ENCODE data around the gene CD164L2. TPM values are rescaled to one million over a fixed set of nuclear protein-coding genes. Genes with fewer than 3 reads are reported as not detected.
A peak's percentile ranks its signal among the peaks of the same experiment; 100 is the strongest.
"Not testable (repeated sequence)": the region's sequence is repeated elsewhere in the genome, so short reads cannot be mapped to it uniquely, and the experiment has no call there.

The CD164L2 gene
- total RNA-seq, 2 donors from 2014 or later: 1.6 to 1.8 TPM

DNA sequence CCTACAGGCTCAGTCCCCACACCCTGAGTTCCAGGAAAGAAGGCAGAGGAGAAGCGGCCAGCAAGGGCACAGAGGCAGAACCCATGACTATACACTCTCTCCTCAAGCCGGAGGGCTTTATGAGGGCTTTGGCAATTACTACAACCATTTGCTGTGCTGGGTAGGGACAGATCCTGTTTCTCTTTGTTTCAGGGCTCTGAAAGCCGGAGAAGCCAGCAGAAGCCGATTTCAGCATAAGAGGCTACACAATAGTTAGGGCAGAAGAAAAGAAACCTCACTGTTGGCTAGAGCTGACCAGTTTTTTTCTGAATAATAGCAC lies 23.2 kb upstream of the CD164L2 start:
- TF ChIP-seq CTCF (conservative IDR thresholded peaks at IDR 0.05): no peak
- peak overlapping the region; percentile 93 for H3K27ac Mint-ChIP-seq
- H3K4me1 ChIP-seq (ENCODE audit: control insufficient read depth, insufficient read depth, low read length): peaks cover 12% of the 10 kb centered on the region
- H3K36me3 Mint-ChIP-seq (ENCODE audit: low read depth): peaks cover 36% of the 10 kb centered on the region
- no peak for DNase-seq
- H3K4me1 Mint-ChIP-seq: peaks cover 37% of the 10 kb centered on the region
- H3K27me3 ChIP-seq (ENCODE audit: control insufficient read depth, insufficient read depth, low read length, poor library complexity, severe bottlenecking): no peaks in the 10 kb centered on the region
- H3K9ac ChIP-seq (ENCODE audit: extremely low read depth, low read length, poor library complexity, severe bottlenecking): no peak overlapping the region
- no peaks in the 10 kb centered on the region for H3K27me3 Mint-ChIP-seq (ENCODE audit: insufficient read depth)
- H3K9me3 ChIP-seq (ENCODE audit: control insufficient read depth, low read length): no peaks in the 10 kb centered on the region
- H3K27ac ChIP-seq (ENCODE audit: low read depth, low read length): peak overlapping the region; percentile 77
- H3K9me3 Mint-ChIP-seq: no peaks in the 10 kb centered on the region
- peaks cover 39% of the 10 kb centered on the region for H3K36me3 ChIP-seq (ENCODE audit: control insufficient read depth, insufficient read depth, low read length)
- no peak overlapping the region for H3K4me3 Mint-ChIP-seq
- WGBS, 2 experiments (ENCODE audit: insufficient coverage in 1 of 2, insufficient read length in 1 of 2): 69 to 83% methylated on average over 2 to 4 of the region's 4 CpGs
- no peak overlapping the region for H3K4me3 ChIP-seq (ENCODE audit: low read length)

GRCh38 chr1:27405598-27406361 lies 22.6 kb upstream of the CD164L2 start:
- not testable (repeated sequence) for H3K4me3 ChIP-seq (ENCODE audit: low read length); H3K27me3 ChIP-seq (ENCODE audit: control insufficient read depth, insufficient read depth, low read length, poor library complexity, severe bottlenecking); H3K27me3 Mint-ChIP-seq (ENCODE audit: insufficient read depth); H3K9me3 Mint-ChIP-seq; H3K9me3 ChIP-seq (ENCODE audit: control insufficient read depth, low read length)
- H3K27ac Mint-ChIP-seq: peak overlapping the region; percentile 94
- WGBS, 2 experiments (ENCODE audit: insufficient coverage in 1 of 2, insufficient read length in 1 of 2): 46 to 68% methylated on average over 8 to 15 of the region's 18 CpGs
- peaks cover 12% of the 10 kb centered on the region for H3K4me1 ChIP-seq (ENCODE audit: control insufficient read depth, insufficient read depth, low read length)
- peaks cover 37% of the 10 kb centered on the region for H3K4me1 Mint-ChIP-seq
- peak; percentile 87 for DNase-seq
- peak; percentile 68 for TF ChIP-seq CTCF (conservative IDR thresholded peaks at IDR 0.05)
- H3K36me3 Mint-ChIP-seq (ENCODE audit: low read depth): peaks cover 31% of the 10 kb centered on the region
- H3K4me3 Mint-ChIP-seq: peak overlapping the region; percentile 28
- peak overlapping the region; percentile 77 for H3K27ac ChIP-seq (ENCODE audit: low read depth, low read length)
- peak overlapping the region; percentile 34 for H3K9ac ChIP-seq (ENCODE audit: extremely low read depth, low read length, poor library complexity, severe bottlenecking)
- H3K36me3 ChIP-seq (ENCODE audit: control insufficient read depth, insufficient read depth, low read length): peaks cover 33% of the 10 kb centered on the region

- Mint-ChIP-seq H3K4me1 (peaks cover 44% of the 10 kb centered on the region), H3K9me3 (no peaks in the 10 kb centered on the region), H3K27me3 (ENCODE audit: insufficient read depth) (no peaks in the 10 kb centered on the region), H3K4me3 (peak overlapping the region; percentile 28), H3K36me3 (ENCODE audit: low read depth) (peaks cover 24% of the 10 kb centered on the region), H3K27ac (peak overlapping the region; percentile 94)
- peak; percentile 31 for TF ChIP-seq CTCF (conservative IDR thresholded peaks at IDR 0.05)
- Histone ChIP-seq H3K36me3 (ENCODE audit: control insufficient read depth, insufficient read depth, low read length) (peaks cover 26% of the 10 kb centered on the region), H3K9me3 (ENCODE audit: control insufficient read depth, low read length) (no peaks in the 10 kb centered on the region), H3K27me3 (ENCODE audit: control insufficient read depth, insufficient read depth, low read length, poor library complexity, severe bottlenecking) (no peaks in the 10 kb centered on the region), H3K9ac (ENCODE audit: extremely low read depth, low read length, poor library complexity, severe bottlenecking) (peak overlapping the region; percentile 34), H3K4me1 (ENCODE audit: control insufficient read depth, insufficient read depth, low read length) (peaks cover 16% of the 10 kb centered on the region), H3K27ac (ENCODE audit: low read depth, low read length) (peak overlapping the region; percentile 53), H3K4me3 (ENCODE audit: low read length) (no peak overlapping the region)
- DNase-seq: peak; percentile 90
- WGBS, 2 experiments (ENCODE audit: insufficient coverage in 1 of 2, insufficient read length in 1 of 2): 61 to 66% methylated on average over 12 to 13 of the region's 13 CpGs
Observed at GRCh38 chr1:27405074-27405473, 21.9 kb upstream of the CD164L2 start.

All from endodermal cell (in vitro differentiated cells).